GM23338 (cell line): ENCODE results near the gene CAMTA1.

ENCODE experiments used
- CTCF ChIP-seq, 2 experiments: fragments of 200-600 bp in 1 of 2; sonication (generic) in 1 of 2; conservative IDR thresholded peaks; 2 replicates each; pipeline versions ENCODE4 v1.5.1 to v1.6.1; 2016 to 2017; ENCODE audit warnings: antibody characterized with exemption in 2 of 2, low read depth in 2 of 2, mild to moderate bottlenecking in 2 of 2, moderate library complexity in 1 of 2
- EZH2phosphoT487 ChIP-seq: fragments of 200-600 bp; sonication (generic); IDR thresholded peaks from one replicate; pipeline ENCODE4 v1.8.1; 2018; ENCODE audit warnings: antibody characterized with exemption; ENCODE audit not compliant: unreplicated experiment

- no peak for TF ChIP-seq CTCF (conservative IDR thresholded peaks at IDR 0.05; ENCODE audit: low read depth in 2 of 2)
- no peak for TF ChIP-seq EZH2phosphoT487
These were observed 937.4 kb downstream of the CAMTA1 start for GRCh38 chr1:7722670-7723012.
